OCI-LY1 (cell line): Measurements from ENCODE around the gene SUSD3.
A peak's percentile ranks its signal among the peaks of the same experiment; 100 is the strongest.

Experiments
- H2AFZ ChIP-seq: fragments of 200-600 bp; sonication (generic), shearing (Covaris generic); 2 replicates; pipeline ENCODE4 v1.6.0; 2014; ENCODE audit warnings: antibody characterized with exemption, mild to moderate bottlenecking, low read length
- H3F3A ChIP-seq: fragments of 200-600 bp; sonication (generic), shearing (Covaris generic); 2 replicates; pipeline ENCODE4 v1.6.0; 2014; ENCODE audit warnings: mild to moderate bottlenecking, antibody characterized with exemption, low read length, moderate library complexity; ENCODE audit not compliant: insufficient read depth
- H3K27ac ChIP-seq: fragments of 200-600 bp; sonication (generic); 2 replicates; pipeline ENCODE4 v1.5.1; 2014; ENCODE audit warnings: low read length, mixed run types, mild to moderate bottlenecking, low read depth; ENCODE audit not compliant: poor library complexity, severe bottlenecking
- H3K27me3 ChIP-seq: fragments of 200-600 bp; sonication (generic); 2 replicates; pipeline ENCODE4 v1.6.0; 2014; ENCODE audit warnings: antibody characterized with exemption, mild to moderate bottlenecking, low read length, moderate library complexity; ENCODE audit not compliant: insufficient read depth
- H3K36me3 ChIP-seq: fragments of 200-600 bp; sonication (generic); 2 replicates; pipeline ENCODE4 v1.6.1; 2014; ENCODE audit warnings: mild to moderate bottlenecking, antibody characterized with exemption, low read length, moderate library complexity, mixed read lengths; ENCODE audit not compliant: insufficient read depth
- H3K4me1 ChIP-seq: fragments of 200-600 bp; sonication (generic); 2 replicates; pipeline ENCODE4 v1.5.1; 2014; ENCODE audit warnings: mild to moderate bottlenecking, low read length, moderate library complexity; ENCODE audit not compliant: insufficient read depth, severe bottlenecking
- H3K4me2 ChIP-seq: fragments of 200-600 bp; sonication (generic), shearing (Covaris generic); 2 replicates; pipeline ENCODE4 v1.6.1; 2014; ENCODE audit warnings: low read length
- H3K4me3 ChIP-seq: fragments of 200-600 bp; sonication (generic); 2 replicates; pipeline ENCODE4 v1.5.1; 2014; ENCODE audit warnings: low read length, low read depth, mild to moderate bottlenecking, mixed read lengths; ENCODE audit not compliant: poor library complexity, severe bottlenecking
- H3K79me2 ChIP-seq: fragments of 200-600 bp; shearing (Covaris generic); 2 replicates; pipeline ENCODE4 v1.6.1; 2016; ENCODE audit warnings: mixed run types, low read length, mixed read lengths; ENCODE audit not compliant: insufficient read depth
- H3K9ac ChIP-seq: fragments of 200-600 bp; sonication (generic), shearing (Covaris generic); 2 replicates; pipeline ENCODE4 v1.6.1; 2014; ENCODE audit warnings: mild to moderate bottlenecking, low read length, mixed read lengths
- H3K9me2 ChIP-seq: fragments of 200-600 bp; sonication (generic), shearing (Covaris generic); 2 replicates; pipeline ENCODE4 v1.6.1; 2014; ENCODE audit warnings: low read depth, mild to moderate bottlenecking, low read length, mixed read lengths
- H3K9me3 ChIP-seq: fragments of 200-600 bp; shearing (Covaris generic); 2 replicates; pipeline ENCODE4 v1.6.1; 2014; ENCODE audit warnings: low read length, mixed read lengths
- H4K20me1 ChIP-seq: fragments of 200-600 bp; sonication (generic), shearing (Covaris generic); 2 replicates; pipeline ENCODE4 v1.6.0; 2016; ENCODE audit warnings: mild to moderate bottlenecking, low read length; ENCODE audit not compliant: insufficient read depth
- CTCF ChIP-seq: fragments of 200-600 bp; sonication (generic), shearing (Covaris generic); IDR thresholded peaks from 2 replicates; pipeline ENCODE4 v1.5.1; 2017; ENCODE audit warnings: mild to moderate bottlenecking, antibody characterized with exemption, low read length, moderate library complexity, mixed read lengths
- EZH2 ChIP-seq: fragments of 200-600 bp; sonication (generic), shearing (Covaris generic); IDR thresholded peaks from 2 replicates; pipeline ENCODE4 v1.8.0; 2017; ENCODE audit warnings: borderline replicate concordance, mixed run types, mild to moderate bottlenecking, antibody characterized with exemption, low read length, moderate library complexity, mixed read lengths

The SUSD3 gene

GRCh38 chr9:93129286-93129685 lies 70.8 kb downstream of the SUSD3 start:
- no peaks in the 10 kb centered on the region for H3K79me2 ChIP-seq
- no peak overlapping the region for H3K4me3 ChIP-seq
- H3K9me2 ChIP-seq: no peaks in the 10 kb centered on the region
- no peak overlapping the region for H3K27ac ChIP-seq
- no peaks in the 10 kb centered on the region for H3K9me3 ChIP-seq
- peaks cover 14% of the 10 kb centered on the region; the same call in 1 of the 2 replicates for H3K36me3 ChIP-seq
- H3K9ac ChIP-seq: no peak overlapping the region
- H3F3A ChIP-seq: no peaks in the 10 kb centered on the region
- no peaks in the 10 kb centered on the region for H4K20me1 ChIP-seq
- H3K4me2 ChIP-seq: no peak overlapping the region
- no peak overlapping the region for H2AFZ ChIP-seq
- no peaks in the 10 kb centered on the region for H3K27me3 ChIP-seq
- TF ChIP-seq CTCF (no peak), EZH2 (no peak)
- H3K4me1 ChIP-seq: peaks cover 55% of the 10 kb centered on the region

- Histone ChIP-seq H3K27me3 (no peaks in the 10 kb centered on the region), H4K20me1 (no peaks in the 10 kb centered on the region), H3K9ac (no peak overlapping the region; the same call in 1 of the 2 replicates), H3K4me3 (no peak overlapping the region), H3K36me3 (peaks cover 9% of the 10 kb centered on the region; the same call in 1 of the 2 replicates), H3K9me2 (no peaks in the 10 kb centered on the region), H2AFZ (no peak overlapping the region), H3F3A (no peaks in the 10 kb centered on the region), H3K9me3 (no peaks in the 10 kb centered on the region), H3K4me1 (peaks cover 61% of the 10 kb centered on the region), H3K4me2 (no peak overlapping the region), H3K79me2 (no peaks in the 10 kb centered on the region), H3K27ac (no peak overlapping the region)
- TF ChIP-seq EZH2 (no peak), CTCF (no peak)
Measured at GRCh38 chr9:93129691-93130500, 71.4 kb downstream of the SUSD3 start.

- Histone ChIP-seq H3F3A (no peaks in the 10 kb centered on the region), H3K9me3 (no peaks in the 10 kb centered on the region), H3K79me2 (no peaks in the 10 kb centered on the region), H3K27me3 (no peaks in the 10 kb centered on the region), H4K20me1 (no peaks in the 10 kb centered on the region), H3K36me3 (peaks cover 4% of the 10 kb centered on the region; the same call in 1 of the 2 replicates), H3K4me2 (peak overlapping the region; percentile 97; the same call in 1 of the 2 replicates), H3K27ac (peak overlapping the region; percentile 43), H3K4me3 (no peak overlapping the region), H3K4me1 (peaks cover 65% of the 10 kb centered on the region), H2AFZ (no peak overlapping the region), H3K9me2 (no peaks in the 10 kb centered on the region), H3K9ac (no peak overlapping the region; the same call in 1 of the 2 replicates)
- TF ChIP-seq EZH2: no peak
- no peak for TF ChIP-seq CTCF
Measured at GRCh38 chr9:93130861-93131481, 72.5 kb downstream of the SUSD3 start.
